HG03558 (cell line): ENCODE results near the gene PCDH7.

Experiments
- ATAC-seq: cut with Tn5 transposase; IDR thresholded peaks from one replicate; pipeline ENCODE4 v1.9.1; 2021; ENCODE audit warnings: moderate number of reproducible peaks; ENCODE audit not compliant: unreplicated experiment; ENCODE audit errors: extremely low read depth

The PCDH7 gene

DNA sequence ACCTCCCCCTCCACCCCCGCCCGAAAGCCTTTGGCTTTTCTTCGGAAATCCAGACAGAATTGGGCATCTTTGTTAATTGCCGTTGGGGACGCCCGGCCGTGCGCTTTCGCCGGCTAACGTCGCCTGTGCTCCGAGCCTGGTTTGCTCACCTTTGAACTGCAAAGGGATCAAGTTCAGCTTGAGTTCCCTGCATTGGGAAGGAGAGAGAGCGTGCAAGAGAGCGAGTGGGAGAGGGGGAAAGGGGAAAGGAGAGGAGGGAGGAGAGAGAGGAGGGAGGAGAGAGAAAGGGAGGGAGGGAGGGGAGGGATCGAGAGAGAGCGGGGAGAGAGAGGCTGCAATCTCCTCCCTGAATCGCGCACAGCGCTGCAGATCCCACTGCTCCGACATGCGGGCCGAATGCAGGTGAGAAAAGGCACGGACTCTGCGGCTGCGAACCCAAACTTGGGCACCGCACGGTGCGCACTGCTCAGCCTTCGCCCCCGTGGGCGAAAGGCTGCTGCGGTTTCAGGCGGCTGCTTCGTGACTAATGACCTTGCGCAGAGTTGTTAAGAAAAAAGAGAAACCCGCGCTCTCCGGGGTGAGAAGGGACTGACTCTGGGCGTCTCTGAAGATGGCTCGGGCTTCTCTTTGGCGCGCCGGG lies at the start of gene PCDH7:
Gene PCDH7 (plus strand): TSS at position 349 of the 640 bp plus-strand sequence. CDS start 1,054 bp downstream, outside the sequence.
- no peak for ATAC-seq

- ATAC-seq, result no peak
Measured at GRCh38 chr4:30671926-30672448, 48.2 kb upstream of the PCDH7 start.

- ATAC-seq, result no peak
Measured at GRCh38 chr4:30696191-30696590, 24.0 kb upstream of the PCDH7 start.

DNA sequence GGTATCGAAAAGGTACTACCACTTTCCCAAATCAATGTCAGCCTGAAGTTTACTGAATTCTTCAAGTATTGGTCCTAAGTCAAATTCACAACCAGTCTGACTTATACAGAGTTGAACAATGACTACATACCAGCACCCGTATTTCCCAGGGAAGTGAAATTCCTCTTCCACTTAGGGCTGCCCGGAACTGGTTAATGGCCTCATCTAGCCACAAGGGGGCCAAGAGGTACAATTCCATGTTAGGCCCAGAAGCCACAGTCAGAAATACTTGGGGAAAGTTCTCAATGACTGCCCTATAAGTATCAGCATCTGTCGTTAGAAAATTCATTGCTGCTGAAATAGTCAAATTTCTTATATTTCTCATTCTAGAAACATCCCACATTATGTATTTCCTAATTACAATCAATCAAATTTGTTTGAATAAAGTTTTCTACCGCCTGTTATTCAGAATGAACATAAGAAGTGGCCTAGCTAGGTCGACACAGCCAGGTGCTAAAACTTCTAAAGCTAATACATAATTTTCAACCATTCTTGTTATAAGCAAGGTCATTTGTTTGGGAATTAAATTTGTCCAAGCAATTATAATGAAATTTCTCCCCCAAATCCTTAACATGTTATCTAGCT lies 5.6 kb upstream of the PCDH7 start:
- ATAC-seq, result no peak

DNA sequence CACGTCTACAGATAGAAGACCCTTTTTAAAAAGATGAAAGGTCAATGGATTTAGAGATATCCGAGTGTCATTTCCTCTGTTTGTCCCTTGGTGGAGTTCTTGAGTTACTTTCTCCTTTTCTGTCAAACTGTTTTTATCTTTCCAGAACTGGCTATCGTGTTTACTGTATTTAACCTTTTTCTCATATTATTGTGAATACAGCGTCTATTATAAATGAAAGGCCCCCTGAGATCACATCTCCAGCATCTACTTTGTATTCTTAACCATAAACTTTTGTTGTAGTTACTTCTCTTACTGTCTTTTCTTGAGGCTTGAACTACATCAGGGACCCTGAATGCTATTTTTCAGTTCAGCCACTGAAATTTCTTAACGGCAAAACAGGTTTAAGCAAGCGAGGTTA lies 4.0 kb upstream of the PCDH7 start:
- ATAC-seq, result no peak

DNA sequence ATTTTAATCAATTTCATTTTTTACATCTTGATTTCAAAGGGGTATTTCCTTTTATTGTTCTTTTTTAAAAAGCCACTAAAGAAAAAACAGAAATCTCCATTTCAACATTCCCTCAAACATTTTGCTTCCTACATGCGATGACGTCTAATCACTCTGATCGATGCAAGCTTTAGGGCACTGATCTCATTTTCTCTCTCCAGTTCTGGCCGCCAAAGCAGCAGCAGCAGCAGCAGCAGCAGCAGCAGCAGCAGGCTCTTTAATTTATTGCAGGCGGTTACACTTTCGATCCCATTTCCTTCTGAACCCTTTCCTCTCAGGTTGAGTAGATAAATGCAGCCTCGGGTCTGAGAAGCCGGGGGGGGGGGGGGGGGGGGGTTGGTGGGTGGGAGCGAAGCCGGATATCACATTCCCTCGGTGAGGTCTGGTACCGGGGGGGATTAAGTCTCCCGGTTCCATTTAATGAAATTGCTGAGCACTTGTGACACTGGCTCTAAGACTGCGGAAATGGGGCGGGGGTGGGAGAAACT lies 3.4 kb upstream of the PCDH7 start:
- no peak for ATAC-seq

DNA sequence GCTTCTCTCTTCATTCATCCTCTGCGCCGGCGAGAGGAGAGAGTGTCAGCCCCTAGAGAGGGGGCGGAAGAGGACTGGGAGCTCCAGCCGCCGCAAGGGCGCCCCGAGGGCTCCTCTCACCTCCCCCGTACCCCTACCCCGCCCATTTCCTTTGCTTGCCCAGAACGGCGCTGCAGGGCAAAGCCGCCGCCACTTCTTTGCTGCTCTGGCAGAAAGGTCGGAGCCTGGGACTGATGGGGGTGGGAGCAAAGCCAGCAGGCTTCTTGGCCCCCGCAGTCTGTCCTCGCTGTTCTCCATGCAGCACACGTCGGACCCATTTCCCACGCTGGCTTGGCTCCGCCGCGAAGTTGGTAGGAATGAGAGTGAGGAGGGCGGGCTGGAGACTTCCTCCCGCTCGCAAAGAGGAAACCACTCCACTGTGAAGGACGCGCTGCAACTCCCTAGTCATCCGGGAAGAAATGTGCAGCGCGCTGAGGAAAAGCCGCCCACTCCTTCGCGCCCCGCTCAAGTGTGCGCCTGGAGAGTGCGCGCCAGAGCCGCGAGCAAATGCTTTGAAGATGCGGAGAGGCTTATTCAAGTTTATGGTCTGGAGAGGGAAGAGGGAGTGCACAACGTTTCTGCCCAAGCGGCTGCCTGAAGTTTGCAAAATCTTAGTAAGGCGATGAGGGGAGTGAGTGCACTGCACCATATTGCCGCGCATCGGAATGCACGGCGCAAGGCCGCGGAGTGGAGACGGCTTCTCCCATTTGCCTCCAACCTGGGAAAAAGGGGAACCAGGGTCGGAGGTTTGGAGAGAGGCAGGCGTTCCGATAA lies 2.8 kb upstream of the PCDH7 start:
- no peak for ATAC-seq

- no peak for ATAC-seq
Measured at GRCh38 chr4:30718021-30718542, 2.1 kb upstream of the PCDH7 start.

DNA sequence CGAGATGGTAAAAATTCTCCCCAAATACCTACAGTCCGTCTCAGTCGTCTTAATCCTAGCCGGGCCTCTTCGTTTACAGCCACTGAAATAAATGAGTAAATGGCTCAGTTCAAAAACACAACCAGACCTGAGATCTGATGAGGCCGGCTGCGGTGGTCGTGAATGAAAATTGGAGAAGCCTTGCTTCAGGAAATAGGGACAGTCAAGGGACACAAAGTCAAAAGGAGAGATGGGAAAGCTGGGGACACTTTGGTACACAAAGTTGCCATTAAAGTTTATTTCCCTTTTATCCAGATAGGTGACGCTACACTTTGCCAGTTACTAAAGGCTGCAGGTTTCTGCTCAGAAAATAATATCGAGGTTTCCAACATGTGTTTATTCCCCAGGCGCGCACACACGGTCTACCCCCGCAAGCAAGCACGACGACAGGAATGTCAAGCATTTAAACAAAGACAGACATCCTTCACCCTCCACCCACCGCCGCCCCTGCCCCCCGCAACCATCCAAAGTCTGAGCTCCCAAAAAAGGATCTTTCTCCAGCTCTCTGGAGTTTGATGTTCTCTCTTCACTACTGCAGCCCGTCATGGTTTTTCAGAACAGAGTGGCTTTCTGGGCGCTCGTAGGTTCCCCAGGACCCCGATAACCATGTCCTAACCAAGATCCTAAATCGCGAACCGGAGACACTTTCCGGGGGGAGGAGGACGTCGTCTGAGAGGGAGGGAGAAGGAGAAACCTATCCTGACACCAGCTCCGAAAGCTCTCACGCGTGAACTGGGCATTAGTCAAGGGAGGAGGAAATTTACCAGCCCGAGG lies 1.3 kb upstream of the PCDH7 start:
- no peak for ATAC-seq

DNA sequence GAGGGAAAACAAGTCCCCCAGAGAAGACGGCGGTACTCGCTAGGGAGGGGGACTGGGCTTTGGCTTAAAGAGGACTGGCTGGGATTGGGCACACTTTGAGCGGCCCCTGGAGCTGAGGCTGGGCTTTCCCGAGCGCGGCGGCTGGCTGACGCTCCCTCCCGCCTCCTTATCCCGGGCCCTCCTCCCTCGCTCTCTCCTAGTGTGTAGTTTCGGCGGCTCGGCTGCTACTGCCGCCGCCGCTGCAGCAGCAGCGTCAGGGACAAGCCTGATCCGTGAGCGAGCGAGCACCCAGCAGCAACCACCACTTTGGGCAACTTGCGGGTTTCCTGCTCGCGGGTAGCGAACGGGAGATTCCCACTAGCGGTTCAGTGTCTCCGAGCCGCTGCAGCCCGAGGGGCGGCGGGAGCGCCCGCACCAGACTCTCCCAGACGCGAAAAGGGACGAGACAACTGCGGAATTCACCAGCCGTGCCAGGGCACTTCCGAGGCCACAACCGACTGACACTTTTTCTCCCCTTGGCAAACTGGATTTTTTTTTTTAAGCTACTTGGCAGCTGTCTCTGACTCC lies 632 bp upstream of the PCDH7 start:
- no peak for ATAC-seq

DNA sequence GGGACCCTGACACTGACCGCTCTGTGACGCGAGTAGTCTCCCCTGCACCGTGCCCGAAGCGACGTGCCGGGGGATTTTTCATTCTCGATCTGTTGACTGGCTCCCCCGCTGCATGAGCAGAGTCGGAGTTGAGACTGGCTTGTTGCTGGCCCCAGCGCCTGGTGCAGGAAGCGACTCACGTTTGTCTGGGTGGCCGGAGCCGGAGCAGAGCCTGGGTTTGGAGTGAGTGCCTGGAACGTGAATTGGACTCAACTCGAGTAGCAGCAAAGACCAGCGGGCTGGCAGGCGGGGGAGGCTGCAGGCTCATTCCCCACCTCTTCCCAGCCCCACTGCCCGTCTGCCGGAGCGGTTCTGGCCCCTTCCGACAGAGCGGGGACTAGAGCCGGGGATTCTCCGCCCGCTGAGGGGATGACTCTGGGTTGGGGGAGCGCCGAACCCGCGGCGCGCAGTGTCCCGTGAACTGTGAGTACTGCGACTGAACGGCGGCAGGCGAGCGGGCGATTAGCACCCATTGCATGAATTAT lies 554 bp downstream of the PCDH7 start:
- ATAC-seq, result no peak

DNA sequence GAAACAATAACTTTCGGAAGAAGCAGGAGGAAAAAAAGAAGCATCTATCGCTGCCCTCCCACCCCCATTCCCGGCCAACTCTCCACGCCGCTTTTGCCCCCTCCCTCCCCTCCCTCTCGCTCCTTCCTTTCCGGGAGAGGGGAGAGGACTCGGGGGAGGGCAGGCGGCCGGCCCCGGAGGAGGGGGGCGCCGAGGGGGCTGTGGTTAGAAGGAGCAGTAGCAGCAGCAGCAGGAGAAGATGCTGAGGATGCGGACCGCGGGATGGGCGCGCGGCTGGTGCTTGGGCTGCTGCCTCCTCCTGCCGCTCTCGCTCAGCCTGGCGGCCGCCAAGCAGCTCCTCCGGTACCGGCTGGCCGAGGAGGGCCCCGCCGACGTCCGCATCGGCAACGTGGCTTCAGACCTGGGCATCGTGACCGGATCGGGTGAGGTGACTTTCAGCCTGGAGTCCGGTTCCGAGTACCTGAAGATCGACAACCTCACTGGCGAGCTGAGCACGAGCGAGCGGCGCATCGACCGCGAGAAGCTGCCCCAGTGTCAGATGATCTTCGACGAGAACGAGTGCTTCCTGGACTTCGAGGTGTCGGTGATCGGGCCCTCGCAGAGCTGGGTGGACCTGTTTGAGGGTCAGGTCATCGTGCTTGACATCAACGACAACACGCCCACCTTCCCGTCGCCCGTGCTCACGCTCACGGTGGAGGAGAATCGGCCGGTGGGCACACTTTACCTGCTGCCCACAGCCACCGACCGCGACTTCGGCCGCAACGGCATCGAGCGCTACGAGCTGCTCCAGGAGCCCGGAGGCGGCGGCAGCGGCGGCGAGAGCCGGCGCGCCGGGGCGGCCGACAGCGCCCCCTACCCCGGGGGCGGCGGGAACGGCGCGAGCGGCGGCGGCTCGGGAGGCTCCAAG lies 1.3 kb downstream of the PCDH7 start:
- no peak for ATAC-seq

DNA sequence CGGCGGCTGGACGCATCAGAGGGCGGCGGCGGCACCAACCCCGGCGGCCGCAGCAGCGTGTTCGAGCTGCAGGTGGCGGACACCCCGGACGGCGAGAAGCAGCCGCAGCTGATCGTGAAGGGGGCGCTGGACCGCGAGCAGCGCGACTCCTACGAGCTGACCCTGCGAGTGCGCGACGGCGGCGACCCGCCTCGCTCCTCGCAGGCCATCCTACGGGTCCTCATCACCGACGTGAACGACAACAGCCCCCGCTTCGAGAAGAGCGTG lies 1.9 kb downstream of the PCDH7 start:
- no peak for ATAC-seq

- no peak for ATAC-seq
Measured at GRCh38 chr4:30722359-30723200, 2.4 kb downstream of the PCDH7 start.

GRCh38 chr4:30723201-30723955 lies 3.2 kb downstream of the PCDH7 start:
- no peak for ATAC-seq

DNA sequence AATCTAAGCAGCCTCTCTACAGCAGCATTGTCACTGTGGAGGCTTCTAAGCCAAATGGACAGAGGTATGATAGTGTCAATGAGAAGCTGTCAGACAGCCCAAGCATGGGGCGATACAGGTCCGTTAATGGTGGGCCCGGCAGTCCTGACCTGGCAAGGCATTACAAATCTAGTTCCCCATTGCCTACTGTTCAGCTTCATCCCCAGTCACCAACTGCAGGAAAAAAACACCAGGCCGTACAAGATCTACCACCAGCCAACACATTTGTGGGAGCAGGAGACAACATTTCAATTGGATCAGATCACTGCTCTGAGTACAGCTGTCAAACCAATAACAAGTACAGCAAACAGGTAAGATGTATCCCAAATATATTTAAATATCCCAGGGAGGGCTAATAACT lies 4.1 kb downstream of the PCDH7 start:
- ATAC-seq, result no peak

DNA sequence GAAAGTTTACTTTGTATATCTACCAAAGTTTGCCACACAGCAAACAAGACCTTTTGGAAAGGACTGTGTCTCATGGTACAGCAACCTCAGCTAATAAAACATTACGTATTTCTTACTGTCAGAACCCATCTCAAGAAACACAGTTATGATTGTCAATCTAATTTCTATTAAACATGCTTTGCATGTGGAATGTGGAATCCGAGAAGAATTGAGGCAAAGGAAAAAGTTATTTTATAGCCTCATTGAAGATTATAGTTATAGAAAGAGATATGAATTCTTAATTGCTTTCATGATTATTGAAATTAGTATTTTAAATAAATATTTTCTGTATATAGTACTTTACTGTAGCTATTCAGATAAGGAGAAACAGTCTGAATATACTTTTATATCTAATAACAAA lies 5.4 kb downstream of the PCDH7 start:
- ATAC-seq, result no peak
